Naive B cell (primary cell): ENCODE measurements around the gene ZNF565. TPM values are rescaled to one million over a fixed set of nuclear protein-coding genes. Genes with fewer than 3 reads are reported as not detected.
"Not testable (repeated sequence)": the region's sequence is repeated elsewhere in the genome, so short reads cannot be mapped to it uniquely, and the experiment has no call there.

ENCODE experiments used
- ATAC-seq, 2 donors: fragments of 150-1000 bp; cut with Tn5 transposase; 2 replicates each; pipeline ENCODE4 v1.10.0; 2021; ENCODE audit warnings: low read depth in 2 of 2, mild to moderate bottlenecking in 2 of 2, moderate library complexity in 2 of 2
- DNase-seq: peaks from one replicate; pipeline ENCODE4 v3.0.0; 2022
- H3K27ac Mint-ChIP-seq, 6 donors: one replicate each; pipeline ENCODE4 v1.8.0; 2020 to 2022; ENCODE audit warnings: mild to moderate bottlenecking in 6 of 6, mixed read lengths in 6 of 6, moderate library complexity in 5 of 6, inconsistent platforms in 2 of 6
- H3K27me3 Mint-ChIP-seq, 3 donors: one replicate each; pipeline ENCODE4 v1.8.0; 2021 to 2022; ENCODE audit warnings: mixed read lengths in 3 of 3, mild to moderate bottlenecking in 1 of 3
- H3K36me3 Mint-ChIP-seq, 2 donors: one replicate each; pipeline ENCODE4 v1.8.0; 2020 to 2022; ENCODE audit warnings: mixed read lengths in 2 of 2, inconsistent platforms in 1 of 2, mild to moderate bottlenecking in 1 of 2
- H3K4me1 Mint-ChIP-seq, 3 donors: one replicate each; pipeline ENCODE4 v1.8.0; 2020 to 2022; ENCODE audit warnings: mixed read lengths in 3 of 3, inconsistent platforms in 1 of 3, mild to moderate bottlenecking in 1 of 3, moderate library complexity in 1 of 3
- H3K4me3 Mint-ChIP-seq, 8 donors: one replicate each; pipeline ENCODE4 v1.8.0; 2020 to 2022; ENCODE audit warnings: mild to moderate bottlenecking in 8 of 8, mixed read lengths in 8 of 8, moderate library complexity in 8 of 8, inconsistent platforms in 2 of 8
- H3K9me3 Mint-ChIP-seq, 7 donors: one replicate each; pipeline ENCODE4 v1.8.0; 2020 to 2022; ENCODE audit warnings: mixed read lengths in 7 of 7, mild to moderate bottlenecking in 5 of 7, inconsistent platforms in 2 of 7, moderate library complexity in 1 of 7
- polyA plus RNA-seq, 6 donors: library from polyadenylated mRNA; unstranded; fragments of 300-500 nt; fragmentation: Illumina TruSeq; gene quantifications; one replicate each; pipeline ENCODE4 v1.2.3, GENCODE V29; 2021; ENCODE audit warnings: low read depth in 6 of 6

Gene ZNF565
- polyA plus RNA-seq, 6 donors from 2014 or later, result 1.5 to 5.2 (median 2.1) TPM; not detected in 1

DNA sequence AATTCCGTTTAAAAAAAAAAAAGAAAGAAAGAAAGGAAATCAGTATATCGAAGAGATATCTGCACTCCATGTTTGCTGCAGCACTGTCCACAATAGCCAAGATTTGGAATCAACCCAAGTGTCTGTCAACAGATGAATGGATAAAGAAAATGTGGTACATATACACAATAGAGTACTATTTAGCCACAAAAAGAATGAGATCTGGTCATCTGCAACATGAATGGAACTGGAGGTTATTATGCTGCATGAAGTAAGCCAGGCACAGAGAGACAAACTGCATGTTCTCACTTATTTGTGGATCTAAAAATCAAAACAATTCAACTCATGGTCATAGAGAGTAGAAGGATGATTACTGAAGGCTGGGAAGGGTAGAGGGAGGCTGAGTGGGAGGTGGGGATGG, 16.3 kb downstream of the ZNF565 start:
- Mint-ChIP-seq H3K27ac (peak overlapping the region in 2 of 6 donors; percentile 46 to 51), H3K9me3 (no peaks in the 10 kb centered on the region), H3K36me3 (peaks cover 0 to 16% of the 10 kb centered on the region in 2 donors), H3K4me1 (peaks cover 0 to 5% (median 0%) of the 10 kb centered on the region in 3 donors), H3K27me3 (no peaks in the 10 kb centered on the region), H3K4me3 (no peak overlapping the region)
- no peak for ATAC-seq
- no peak for DNase-seq

DNA sequence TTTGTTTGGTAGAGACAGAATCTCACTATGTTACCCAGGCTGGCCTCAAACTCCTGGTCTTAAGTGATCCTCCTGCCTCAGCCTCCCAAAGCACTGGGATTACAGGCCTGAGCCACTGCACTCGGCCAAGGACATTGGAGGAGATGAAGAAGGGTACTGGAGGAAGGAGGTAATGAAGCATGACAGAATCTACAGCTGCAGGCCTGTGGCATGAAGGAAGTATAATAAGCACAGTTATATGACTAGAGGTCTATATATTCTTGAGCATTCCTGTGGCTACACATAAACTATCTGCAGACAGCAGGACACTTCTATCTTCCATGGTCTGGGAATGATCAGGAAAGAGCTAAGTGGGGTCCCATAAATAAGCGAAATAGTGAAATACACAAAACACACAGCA, 18.2 kb downstream of the ZNF565 start:
- Mint-ChIP-seq H3K36me3 (peaks cover 0 to 16% of the 10 kb centered on the region in 2 donors), H3K4me1 (peaks cover 0 to 5% (median 0%) of the 10 kb centered on the region in 3 donors), H3K9me3 (no peaks in the 10 kb centered on the region), H3K27ac (peak overlapping the region in 2 of 6 donors; percentile 60), H3K4me3 (no peak overlapping the region), H3K27me3 (no peaks in the 10 kb centered on the region)
- DNase-seq (no peak), ATAC-seq (no peak)

DNA sequence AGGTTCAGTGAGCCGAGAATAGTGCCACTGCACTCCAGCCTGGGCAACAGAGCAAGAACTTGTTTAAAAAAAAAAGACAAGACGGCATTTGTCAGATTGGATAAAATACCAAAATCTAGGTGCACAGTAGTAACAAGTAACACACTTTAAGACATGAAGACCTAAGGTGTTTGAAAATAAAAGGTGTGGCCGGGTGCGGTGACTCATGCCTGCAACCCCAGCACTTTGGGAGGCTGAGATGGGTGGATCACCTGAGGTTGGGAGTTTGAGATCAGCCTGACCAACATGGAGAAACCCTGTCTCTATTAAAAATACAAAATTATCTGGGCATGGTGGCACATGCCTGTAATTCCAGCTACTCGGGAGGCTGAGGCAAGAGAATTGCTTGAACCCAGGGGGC, 27.7 kb downstream of the ZNF565 start:
- not testable (repeated sequence) for H3K27me3 Mint-ChIP-seq, H3K4me1 Mint-ChIP-seq, H3K9me3 Mint-ChIP-seq, DNase-seq, ATAC-seq, H3K36me3 Mint-ChIP-seq, H3K4me3 Mint-ChIP-seq
- peak overlapping the region in 1 of 6 donors; percentile 38 for H3K27ac Mint-ChIP-seq

DNA sequence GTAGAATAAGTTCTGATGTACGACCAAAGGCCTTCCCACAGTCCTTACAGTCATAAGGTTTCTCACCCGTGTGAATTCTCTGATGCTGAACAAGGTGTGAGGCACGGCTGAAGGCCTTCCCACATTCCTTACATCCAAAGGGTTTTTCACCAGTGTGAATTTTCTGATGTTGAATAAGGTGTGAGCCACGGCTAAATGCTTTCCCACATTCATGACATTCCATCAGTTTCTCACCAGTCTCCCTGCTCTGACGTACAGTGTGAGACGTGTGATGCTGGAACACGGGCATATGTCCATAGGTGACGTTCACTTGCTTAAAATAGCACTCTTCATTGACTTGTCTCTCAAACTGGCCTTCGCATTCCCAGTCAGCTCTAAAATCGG, 31.2 kb downstream of the ZNF565 start:
- Mint-ChIP-seq H3K4me1 (no peaks in the 10 kb centered on the region), H3K9me3 (no peaks in the 10 kb centered on the region), H3K27ac (peak overlapping the region in 2 of 6 donors; percentile 57 to 60), H3K36me3 (no peaks in the 10 kb centered on the region), H3K27me3 (no peaks in the 10 kb centered on the region), H3K4me3 (no peak overlapping the region)
- DNase-seq (no peak), ATAC-seq (no peak)

DNA sequence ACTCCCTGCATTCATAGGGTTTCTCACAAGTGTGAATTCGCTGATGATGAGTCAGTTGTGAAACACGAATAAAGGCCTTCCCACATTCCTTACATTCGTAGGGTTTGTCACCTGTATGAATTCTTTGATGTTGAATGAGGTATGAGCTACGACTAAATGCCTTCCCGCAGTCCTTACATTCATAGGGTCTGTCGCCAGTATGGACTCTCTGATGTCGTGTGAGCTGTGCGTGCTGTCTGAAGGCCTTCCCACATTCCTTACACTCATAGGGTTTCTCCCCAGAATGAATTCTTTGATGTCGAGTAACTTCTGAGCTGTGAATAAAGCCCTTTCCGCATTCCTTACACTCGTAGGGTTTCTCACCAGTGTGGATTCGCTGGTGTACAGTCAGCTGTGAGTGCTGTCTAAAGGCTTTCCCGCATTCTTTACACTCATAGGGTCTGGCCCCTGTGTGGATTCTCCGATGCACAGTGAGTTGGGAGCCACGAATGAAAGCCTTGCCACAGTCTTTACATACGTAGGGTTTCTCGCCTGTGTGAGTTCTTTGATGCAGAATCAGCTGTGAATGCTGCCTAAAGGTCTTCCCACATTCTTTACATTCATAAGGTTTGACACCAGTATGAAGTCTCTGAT, 31.7 kb downstream of the ZNF565 start:
- Mint-ChIP-seq H3K9me3 (no peaks in the 10 kb centered on the region), H3K4me1 (no peaks in the 10 kb centered on the region), H3K27ac (peak overlapping the region in 1 of 6 donors; percentile 57), H3K36me3 (no peaks in the 10 kb centered on the region), H3K27me3 (no peaks in the 10 kb centered on the region), H3K4me3 (no peak overlapping the region)
- ATAC-seq (no peak), DNase-seq (no peak)

DNA sequence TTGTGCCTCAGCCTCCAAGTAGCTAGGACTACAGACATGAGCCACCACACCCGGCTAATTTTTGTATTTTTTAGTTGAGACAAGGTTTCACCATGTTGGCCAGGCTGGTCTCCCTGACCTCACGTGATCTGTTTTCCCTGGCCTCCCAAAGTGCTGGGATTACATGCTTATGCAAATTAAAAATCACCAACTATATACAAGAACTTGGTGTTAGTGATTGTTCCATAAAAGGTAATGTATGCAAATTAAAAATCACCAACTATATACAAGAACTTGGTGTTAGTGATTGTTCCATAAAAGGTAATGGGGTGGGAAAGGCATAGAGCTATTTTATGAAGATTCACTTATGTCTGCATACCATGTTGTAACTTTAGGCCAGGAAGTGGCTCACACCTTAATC, 35.4 kb downstream of the ZNF565 start:
- H3K4me3 Mint-ChIP-seq, ATAC-seq, H3K36me3 Mint-ChIP-seq, H3K4me1 Mint-ChIP-seq, H3K9me3 Mint-ChIP-seq, H3K27me3 Mint-ChIP-seq, DNase-seq: not testable (repeated sequence)
- peak overlapping the region in 2 of 6 donors; percentile 44 to 63 for H3K27ac Mint-ChIP-seq

DNA sequence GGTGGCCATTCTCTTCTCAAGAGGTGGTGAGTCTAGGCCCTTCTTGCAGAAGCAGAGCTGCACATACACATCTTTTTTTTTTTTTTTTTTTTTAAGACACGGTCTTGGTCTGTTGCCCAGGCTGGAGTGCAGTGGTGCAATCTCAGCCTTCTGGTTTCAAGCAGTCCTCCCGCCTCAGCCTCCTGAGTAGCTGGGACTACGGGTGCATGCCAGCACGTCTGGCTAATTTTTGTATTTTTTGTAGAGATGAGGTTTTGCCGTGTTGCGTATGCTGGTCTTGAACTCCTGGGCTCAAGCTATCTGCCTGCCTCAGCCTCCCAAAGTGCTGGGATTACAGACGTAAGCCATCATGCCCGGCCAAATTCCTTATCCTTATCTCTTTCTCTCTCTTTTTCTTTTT, 40.6 kb downstream of the ZNF565 start:
- H3K27me3 Mint-ChIP-seq, ATAC-seq, H3K27ac Mint-ChIP-seq, H3K9me3 Mint-ChIP-seq, DNase-seq, H3K36me3 Mint-ChIP-seq, H3K4me3 Mint-ChIP-seq, H3K4me1 Mint-ChIP-seq: not testable (repeated sequence)

DNA sequence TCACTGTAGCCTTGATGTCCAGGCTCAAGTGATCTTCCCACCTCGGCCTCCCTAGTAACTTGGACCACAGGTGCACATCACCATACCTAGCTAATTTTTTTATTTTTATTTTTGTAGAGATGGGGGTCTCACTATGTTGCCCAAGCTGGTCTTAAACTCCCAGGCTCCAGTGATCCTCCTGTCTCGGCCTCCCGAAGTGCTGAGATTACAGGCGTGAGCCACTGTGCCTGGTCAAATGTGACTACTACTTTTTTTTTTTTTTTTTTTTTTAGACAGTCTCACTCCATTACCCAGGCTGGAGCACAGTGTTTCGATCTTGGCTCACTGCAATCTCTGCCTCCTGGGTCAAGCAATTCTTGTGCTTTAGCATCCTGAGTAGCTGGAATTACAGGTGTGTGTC, 41.6 kb downstream of the ZNF565 start:
- H3K27ac Mint-ChIP-seq, result no peak overlapping the region
- no peak for DNase-seq
- H3K36me3 Mint-ChIP-seq, result no peaks in the 10 kb centered on the region
- H3K9me3 Mint-ChIP-seq, result no peaks in the 10 kb centered on the region
- no peak overlapping the region for H3K4me3 Mint-ChIP-seq
- no peaks in the 10 kb centered on the region for H3K27me3 Mint-ChIP-seq
- peaks cover 0 to 5% (median 0%) of the 10 kb centered on the region in 3 donors for H3K4me1 Mint-ChIP-seq
- no peak for ATAC-seq

DNA sequence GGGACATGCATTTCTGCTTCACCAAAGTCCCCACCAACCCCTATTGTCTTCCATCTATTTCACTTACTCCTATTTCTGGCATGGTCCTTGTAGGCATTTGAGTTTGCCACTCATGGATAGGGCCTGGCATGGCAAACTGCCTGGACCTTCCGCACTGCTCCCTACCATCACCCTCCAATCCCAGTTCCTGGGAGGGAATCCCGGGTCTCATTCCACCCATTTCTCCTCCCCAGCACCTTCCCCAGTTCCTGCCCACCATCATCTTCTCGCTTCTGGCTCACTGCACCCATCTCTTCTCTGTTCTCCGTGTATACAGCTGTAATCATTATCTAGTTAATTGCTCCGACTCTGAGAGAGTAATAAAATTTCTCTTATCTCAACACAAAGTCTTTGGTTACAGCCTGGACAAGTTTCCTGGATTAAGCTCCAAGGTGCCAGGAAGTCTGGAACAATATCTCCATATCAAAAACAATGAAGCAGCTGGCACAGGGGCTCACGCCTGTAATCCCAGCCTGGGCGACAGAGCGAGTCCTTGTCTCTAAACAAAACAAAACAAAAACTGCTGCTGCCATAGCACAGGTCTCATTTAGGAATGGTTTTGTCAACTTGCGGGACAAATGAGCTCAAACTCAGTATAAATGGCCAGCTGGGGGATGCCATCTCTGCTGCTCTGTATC, 45.2 kb downstream of the ZNF565 start:
- DNase-seq, result no peak
- Mint-ChIP-seq H3K27ac (no peak overlapping the region), H3K4me3 (no peak overlapping the region), H3K27me3 (no peaks in the 10 kb centered on the region), H3K9me3 (no peaks in the 10 kb centered on the region), H3K36me3 (no peaks in the 10 kb centered on the region), H3K4me1 (peaks cover 0 to 5% (median 0%) of the 10 kb centered on the region in 3 donors)
- ATAC-seq, result no peak

DNA sequence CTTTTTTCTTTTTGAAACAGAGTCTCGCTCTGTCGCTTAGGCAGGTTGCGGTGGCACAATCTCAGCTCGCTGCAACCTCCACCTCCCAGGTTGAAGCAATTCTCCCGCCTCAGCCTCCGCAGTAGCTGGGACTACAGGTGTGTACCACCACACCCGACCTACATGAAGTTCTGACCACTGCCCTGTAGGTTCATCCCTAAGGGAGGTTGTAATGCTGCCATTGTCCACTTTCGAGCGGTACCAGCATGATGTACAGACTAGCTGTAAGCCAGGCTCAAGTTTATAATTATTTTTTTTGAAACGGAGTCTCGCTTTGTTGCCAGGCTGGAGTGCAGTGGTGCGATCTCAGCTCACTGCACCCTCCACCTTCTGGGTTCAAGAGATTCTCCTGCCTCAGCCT, 50.7 kb downstream of the ZNF565 start:
- H3K27ac Mint-ChIP-seq, result peak overlapping the region in 1 of 6 donors; percentile 42

DNA sequence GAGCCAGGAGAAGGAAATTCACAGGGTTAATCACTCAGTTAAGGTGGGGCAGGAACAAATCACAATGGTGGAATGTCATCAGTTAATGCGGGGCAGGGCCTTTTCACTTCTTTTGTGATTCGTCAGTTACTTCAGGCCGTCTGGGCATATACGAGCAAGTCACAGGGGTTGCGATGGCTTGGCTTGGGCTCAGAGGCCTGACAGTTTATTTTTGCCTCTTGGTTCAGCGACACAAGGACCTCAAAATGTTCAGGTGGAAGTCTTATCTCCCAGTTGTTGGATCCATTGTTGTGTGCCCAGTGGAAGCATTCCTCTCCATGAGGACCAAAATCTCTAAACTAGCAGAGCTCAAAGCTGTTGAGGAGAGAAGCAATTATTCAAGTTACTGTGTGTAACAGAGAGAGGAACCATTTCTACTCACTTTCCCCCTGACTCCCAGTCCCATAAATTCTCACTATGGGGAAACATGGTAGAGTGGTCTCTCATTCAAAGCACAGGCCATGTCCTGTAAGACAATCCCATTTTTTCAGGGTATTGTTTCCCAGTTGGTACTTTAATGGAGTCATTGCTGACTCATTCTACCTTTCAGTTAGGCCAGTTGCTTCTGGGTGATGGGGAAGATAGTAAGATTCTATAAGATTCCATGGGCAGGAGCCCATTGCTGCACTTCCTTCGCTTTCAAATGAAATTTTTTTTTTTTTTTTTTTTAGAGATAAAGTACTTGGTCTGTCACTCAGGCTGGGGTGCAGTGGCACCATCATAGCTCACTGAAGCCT, 53.5 kb downstream of the ZNF565 start:
- Mint-ChIP-seq H3K36me3 (no peaks in the 10 kb centered on the region), H3K27me3 (no peaks in the 10 kb centered on the region), H3K4me1 (no peaks in the 10 kb centered on the region), H3K9me3 (no peaks in the 10 kb centered on the region), H3K4me3 (no peak overlapping the region), H3K27ac (no peak overlapping the region)
- no peak for ATAC-seq
- no peak for DNase-seq

More for the DNA sequence above, 50.7 kb downstream of the ZNF565 start:
- Mint-ChIP-seq H3K4me1 (no peaks in the 10 kb centered on the region), H3K4me3 (no peak overlapping the region), H3K9me3 (no peaks in the 10 kb centered on the region), H3K27me3 (no peaks in the 10 kb centered on the region), H3K36me3 (no peaks in the 10 kb centered on the region)
- ATAC-seq (no peak), DNase-seq (no peak)

DNA sequence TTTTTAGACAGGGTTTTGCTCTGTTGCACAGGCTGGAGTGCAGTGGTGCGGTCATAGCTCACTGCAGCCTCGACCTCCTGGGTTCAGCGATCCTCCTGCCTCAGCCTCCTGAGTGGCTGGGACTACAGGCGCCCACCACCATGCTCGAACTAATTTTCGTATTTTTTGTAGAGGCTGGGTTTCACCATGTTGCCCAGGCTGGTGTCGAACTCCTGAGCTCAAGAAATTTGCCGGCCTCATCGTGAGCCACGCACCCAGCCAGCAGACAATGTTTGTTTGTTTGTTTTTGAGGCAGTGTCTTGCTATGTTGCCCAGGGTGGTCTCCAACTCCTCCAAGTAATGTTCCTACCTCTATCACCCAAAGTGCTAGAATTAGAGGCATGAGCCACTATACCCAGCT, 61.3 kb downstream of the ZNF565 start:
- Mint-ChIP-seq H3K36me3 (peaks cover 7 to 16% of the 10 kb centered on the region in 2 donors), H3K27me3 (no peaks in the 10 kb centered on the region), H3K4me1 (peaks cover 6 to 12% (median 8%) of the 10 kb centered on the region in 3 donors), H3K9me3 (no peaks in the 10 kb centered on the region), H3K4me3 (no peak overlapping the region), H3K27ac (peak overlapping the region in 2 of 6 donors; percentile 28 to 37)
- ATAC-seq, result no peak
- no peak for DNase-seq

DNA sequence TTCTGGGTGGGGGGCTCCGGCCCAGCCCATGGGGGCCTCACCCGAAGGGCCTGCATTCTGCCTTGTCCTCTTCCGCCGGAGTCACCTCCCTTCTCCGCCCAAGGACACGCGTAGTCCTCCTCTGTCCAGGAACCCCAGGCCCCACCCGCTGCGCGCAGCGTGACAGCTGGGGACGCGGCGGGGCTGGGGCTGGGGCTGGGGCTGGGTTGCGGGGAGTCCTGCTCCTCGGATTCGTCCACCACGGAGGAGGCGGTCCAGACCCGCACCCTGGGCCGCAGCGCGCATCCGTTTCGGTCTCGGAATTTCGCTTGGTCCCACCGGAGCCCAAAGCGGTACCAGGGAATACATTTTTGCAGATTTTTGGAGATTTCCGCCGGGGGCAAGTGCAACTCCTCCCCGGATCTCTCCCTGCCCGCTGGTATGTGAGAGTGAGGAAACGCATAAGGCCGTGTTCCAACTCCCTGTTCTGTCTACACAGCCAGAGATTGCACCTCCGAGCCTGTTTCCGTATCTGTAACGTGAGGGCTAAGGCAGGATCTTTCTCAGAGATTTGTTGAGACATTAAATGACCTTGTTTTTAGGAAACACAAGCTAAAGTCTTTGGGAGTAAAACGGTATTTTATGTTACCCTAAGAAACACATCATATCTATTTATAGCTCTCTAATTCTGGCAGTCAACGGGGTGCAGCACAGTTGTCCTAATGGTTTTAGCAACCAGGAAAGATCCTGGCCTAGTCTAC, 61.9 kb downstream of the ZNF565 start, which contains the start of gene COX7A1:
COX7A1 (minus strand) TSS at position 96 of the 740 bp plus-strand sequence; CDS start at position 56, 40 bp downstream.
- peak within 1 kb of the TSS in 2 of 6 donors; percentile 28 to 37 for H3K27ac Mint-ChIP-seq

More for the DNA sequence above, 61.9 kb downstream of the ZNF565 start, which contains the start of gene COX7A1:
- no peaks in the 10 kb centered on the region for H3K9me3 Mint-ChIP-seq
- DNase-seq (no peak), ATAC-seq (peak in 1 of 2 donors; percentile 36)
- peaks cover 7 to 16% of the 10 kb centered on the region in 2 donors for H3K36me3 Mint-ChIP-seq
- peaks cover 6 to 12% (median 8%) of the 10 kb centered on the region in 3 donors for H3K4me1 Mint-ChIP-seq
- H3K27me3 Mint-ChIP-seq, result no peaks in the 10 kb centered on the region
- peak within 1 kb of the TSS in 4 of 8 donors; percentile 20 to 71 (median 48) for H3K4me3 Mint-ChIP-seq
